Limb (tissue), 2 donors: ENCODE measurements around the gene CCL4.
"Not testable (repeated sequence)": the region's sequence is repeated elsewhere in the genome, so short reads cannot be mapped to it uniquely, and the experiment has no call there.

Experiments used
- DNase-seq, 2 donors: peaks; one replicate each; pipeline ENCODE4 v3.0.0-alpha.2; 2016; ENCODE audit errors: extremely low spot score in 2 of 2

The CCL4 gene

DNA sequence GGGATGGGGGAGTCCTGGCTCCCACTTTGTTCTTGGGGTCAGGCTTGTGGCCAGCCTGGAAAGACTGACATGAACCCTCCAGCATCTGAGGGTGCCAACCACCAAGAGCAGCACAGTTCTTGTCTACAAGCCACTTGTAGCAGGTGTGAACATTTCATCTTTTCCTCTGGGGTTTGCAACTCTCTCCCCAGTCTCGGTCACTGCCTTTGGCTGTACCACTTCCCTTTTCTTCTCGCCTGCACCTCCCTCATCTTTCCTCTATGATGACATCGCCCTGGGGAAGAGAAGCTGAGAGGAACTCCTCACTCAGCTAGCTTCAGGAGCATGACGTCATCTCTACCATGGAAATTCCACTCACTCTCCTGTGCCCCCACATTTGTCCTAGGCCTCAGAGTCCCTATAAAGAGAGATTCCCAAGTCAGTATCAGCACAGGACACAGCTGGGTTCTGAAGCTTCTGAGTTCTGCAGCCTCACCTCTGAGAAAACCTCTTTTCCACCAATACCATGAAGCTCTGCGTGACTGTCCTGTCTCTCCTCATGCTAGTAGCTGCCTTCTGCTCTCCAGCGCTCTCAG lies at the start of gene CCL4:
Gene CCL4 (plus strand): TSS at position 427 of the 575 bp plus-strand sequence. CDS start 79 bp downstream, at position 506.
- not testable (repeated sequence) for DNase-seq

DNA sequence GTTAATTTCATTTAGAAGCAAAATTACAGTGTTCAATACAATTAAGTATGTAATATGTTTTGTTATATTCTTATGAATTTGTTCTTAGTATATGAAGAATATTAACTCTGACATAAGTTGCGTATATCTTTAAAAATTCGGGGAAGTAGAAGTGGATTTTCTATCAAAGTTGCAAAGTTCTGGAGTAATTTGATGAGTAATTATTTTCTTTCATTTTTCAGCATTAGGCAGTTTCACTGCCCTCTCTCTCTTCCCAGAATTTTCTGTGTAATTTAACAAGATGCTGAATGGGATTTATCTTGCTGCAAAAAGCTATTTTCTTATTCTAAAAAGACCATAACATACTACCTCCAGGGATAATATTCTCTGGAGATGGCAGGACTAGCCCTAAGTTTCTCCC lies 48.5 kb upstream of the CCL4 start:
- no peak for DNase-seq

- DNase-seq, result no peak
Observed at GRCh38 chr17:36055921-36056520, 47.6 kb upstream of the CCL4 start.

- no peak for DNase-seq
Observed at GRCh38 chr17:36057911-36058310, 45.7 kb upstream of the CCL4 start.

- no peak for DNase-seq
Observed at GRCh38 chr17:36059406-36059805, 44.2 kb upstream of the CCL4 start.

GRCh38 chr17:36060816-36061215 lies 42.8 kb upstream of the CCL4 start:
- DNase-seq, result no peak

DNA sequence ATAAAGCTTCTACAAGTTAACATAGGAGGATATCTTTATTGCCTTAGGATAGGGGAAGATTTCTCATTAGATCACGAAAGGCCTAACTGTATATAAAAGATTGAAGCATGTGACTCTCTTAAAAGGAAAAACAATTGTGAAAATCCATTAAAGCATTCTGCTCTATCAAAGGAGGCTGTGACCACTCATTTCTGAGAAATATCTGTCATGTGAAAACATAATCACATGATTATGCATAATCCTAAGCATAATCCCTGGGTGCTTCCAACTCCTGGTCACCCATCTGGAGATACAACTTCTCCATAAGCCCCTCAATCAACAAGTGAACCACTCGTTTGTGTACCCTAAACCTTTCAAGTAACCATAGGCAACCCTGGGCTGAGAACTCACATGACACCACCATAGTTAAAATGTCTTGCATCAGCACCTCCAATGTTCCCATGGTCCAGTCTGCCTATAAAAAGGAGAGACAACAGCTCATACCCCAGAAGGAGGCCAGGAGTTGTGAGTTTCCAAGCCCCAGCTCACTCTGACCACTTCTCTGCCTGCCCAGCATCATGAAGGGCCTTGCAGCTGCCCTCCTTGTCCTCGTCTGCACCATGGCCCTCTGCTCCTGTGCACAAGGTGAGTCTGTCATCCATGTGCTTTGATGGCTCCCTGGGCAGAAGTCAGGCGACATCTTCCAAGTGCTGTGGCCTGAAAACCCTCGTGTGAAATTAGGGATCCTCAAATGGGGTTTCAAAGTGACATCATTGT lies 39.7 kb upstream of the CCL4 start, which contains the start of gene CCL18:
Gene CCL18 (plus strand): TSS at position 487 of the 756 bp plus-strand sequence. CDS start 71 bp downstream, at position 558.
- no peak for DNase-seq

DNA sequence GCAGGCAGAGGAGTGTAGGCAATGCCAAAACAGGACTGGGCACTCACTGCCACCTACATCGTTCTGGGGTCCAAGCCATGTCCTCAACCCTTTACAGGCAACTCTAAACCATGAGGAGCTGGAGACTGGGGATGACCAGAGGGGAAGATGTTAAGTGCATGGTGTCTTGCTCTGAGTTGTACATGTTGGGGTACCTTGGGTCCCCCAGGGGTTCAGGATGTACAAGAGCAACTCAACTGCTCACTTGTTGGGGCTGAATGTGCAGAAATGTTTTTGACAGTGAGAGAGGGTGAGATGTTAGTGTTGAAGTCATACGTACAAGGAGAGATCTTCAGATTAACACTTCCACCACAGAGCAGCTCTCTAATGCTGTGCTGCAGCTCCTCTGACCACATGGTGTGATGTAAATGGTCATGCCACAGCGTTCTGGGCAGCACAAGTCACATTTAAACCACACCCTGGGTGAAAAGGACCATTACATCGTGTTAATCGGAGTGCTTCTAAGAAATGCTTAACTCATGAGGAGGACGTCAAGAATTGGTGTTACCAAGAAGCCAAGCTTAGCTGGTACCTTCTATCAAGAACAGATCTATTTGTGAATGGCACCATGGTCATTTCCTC lies 37.2 kb upstream of the CCL4 start:
- DNase-seq, result no peak

DNA sequence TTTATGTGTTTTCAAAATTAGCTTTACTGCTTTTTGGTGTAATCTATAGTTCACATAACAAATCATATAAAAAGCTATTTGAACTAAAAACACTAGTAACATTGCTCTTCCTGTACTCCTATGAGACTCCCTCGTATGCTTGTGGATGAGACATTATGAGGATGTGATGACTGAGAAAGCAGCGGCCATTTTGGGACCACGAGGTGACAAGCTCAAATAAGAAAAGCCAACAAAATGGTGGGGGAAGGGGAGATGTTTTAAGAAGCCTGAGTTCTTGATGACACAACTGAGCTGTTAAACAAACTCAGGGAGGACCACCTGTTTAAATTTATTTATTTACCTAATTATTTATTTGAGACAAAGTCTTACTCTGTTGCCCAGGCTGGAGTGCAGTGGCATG lies 35.1 kb upstream of the CCL4 start:
- no peak for DNase-seq

DNA sequence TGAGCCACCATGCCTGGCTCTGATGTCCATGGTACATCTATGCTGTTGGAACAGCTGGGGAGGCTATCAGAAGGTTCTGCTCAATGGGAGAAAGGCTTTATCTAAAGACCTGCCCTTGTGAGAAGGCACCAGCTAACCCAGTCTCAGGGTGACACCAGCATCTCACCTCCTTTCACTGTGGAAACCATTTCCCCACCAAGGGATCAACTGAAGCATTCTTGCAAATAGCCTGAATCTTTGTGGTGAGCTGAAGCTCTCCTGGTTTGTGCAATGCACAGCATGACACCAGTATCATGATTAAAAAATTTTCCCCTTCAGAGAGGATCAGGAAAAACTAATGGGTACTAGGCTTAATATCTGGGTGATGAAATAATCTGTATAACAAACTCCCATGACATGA lies 34.5 kb upstream of the CCL4 start:
- no peak for DNase-seq

DNA sequence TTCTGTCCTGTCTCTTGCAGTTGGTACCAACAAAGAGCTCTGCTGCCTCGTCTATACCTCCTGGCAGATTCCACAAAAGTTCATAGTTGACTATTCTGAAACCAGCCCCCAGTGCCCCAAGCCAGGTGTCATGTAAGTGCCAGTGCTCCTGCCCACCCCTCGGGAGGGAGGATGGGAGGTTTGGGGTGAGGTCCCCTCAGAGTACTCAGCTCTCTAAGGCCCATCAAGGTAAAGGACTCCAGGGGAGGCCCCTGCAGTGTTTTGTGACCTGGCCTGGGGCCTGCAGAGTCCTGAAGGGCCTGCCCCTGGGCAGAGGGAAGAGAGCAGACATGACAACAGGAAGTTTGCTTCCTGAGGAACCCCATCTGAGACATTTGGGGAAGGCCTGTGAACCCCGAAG lies 33.2 kb upstream of the CCL4 start:
- no peak for DNase-seq

DNA sequence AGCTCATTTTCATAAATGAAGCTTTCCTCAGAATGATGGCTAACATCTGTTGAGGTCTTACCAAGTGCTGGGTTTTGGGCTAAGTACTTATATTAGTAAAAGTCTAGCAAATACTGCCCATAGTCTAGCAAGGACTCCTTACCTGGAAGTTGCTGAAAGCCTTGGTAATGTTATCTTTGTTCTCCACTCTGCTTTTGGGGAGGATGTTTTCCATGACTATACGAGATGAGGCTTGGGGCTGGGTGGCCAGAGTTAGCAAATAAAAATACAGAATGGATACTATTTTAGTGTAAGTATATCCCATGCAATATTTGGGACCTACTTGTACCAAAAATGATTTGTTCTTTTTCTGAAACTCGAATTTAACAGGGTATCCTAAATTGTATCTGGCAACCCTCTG lies 31.9 kb upstream of the CCL4 start:
- no peak for DNase-seq

- DNase-seq, result no peak
Observed at GRCh38 chr17:36072431-36073121, 31.1 kb upstream of the CCL4 start.

DNA sequence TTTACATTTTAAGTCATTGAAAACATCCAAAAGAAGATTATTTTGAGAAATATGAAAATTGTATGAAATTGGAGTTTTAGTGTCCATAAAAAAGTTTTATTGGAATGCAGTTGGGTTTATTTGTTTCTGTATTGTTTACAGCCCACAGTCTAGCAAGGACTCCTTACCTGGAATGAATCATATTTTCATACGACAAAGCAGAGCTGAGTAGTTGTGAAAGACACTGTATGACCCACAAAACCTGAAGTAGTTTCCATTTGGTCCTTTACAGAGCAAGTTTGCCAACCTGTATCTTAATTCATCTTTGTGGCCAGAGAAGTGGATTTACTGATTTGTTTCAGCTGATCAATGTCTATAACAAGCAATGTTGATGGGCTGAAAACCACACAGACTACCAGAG lies 29.3 kb upstream of the CCL4 start:
- DNase-seq, result no peak

DNA sequence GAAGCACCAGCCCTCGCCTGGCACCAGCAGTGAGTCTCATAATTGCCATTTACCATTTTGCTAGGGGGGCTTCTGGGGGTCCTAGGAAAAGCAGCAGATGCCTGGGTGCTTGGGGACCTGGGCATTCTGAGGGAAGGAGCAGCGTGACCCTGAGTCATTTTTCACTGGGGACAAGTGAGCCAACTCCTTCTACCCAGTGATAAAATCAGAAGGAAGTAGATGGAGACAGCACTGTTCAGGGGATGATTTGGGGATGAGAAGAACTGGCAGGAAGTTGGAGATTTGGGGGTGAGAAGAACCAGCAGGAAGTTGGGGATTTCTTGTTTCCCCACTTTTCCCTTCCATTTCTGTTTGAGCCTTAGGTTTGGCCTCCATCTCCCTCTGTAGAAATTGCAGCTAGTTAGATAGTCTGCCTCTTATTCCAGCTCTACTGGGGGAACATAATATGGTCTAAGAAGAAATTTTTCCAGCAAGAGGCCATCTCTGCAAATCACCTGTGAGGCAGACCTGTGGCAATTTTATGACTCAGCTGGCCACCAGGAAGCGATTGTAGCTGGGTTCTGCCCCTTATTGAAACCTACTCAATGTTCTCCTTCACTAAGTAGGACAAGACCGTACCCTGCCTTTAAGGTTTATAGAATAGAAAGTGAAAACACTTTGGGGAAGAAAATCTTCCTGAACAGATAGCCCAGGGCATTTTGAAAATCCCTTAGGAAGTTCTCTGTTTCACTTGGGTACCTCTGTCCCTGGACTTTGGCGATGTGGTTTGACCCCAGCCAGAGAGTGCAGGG lies 21.8 kb upstream of the CCL4 start:
- not testable (repeated sequence) for DNase-seq

GRCh38 chr17:36082482-36083120 lies 21.0 kb upstream of the CCL4 start:
- peak in 1 of 2 donors; percentile 5 for DNase-seq

DNA sequence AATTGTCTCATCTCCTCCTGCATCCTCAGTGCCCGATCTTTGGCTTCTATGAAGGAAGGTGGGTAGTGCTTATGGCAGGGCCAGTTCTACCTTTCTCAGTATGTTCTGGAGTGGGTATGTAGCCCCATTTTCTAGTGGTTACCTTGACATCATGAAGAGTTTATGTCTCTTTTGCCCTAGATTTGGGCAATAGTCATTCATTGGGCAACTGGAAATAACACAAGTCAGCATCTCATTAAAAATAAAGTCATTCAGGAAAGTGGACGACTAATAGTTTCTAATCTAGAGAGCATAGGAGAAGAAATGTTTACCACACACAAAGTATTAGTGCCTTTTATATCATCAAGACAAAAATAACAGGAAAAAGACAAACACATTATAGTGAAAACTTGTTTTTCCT lies 19.9 kb upstream of the CCL4 start:
- DNase-seq, result not testable (repeated sequence)

- DNase-seq, result no peak
Observed at GRCh38 chr17:36085765-36086164, 17.9 kb upstream of the CCL4 start.

GRCh38 chr17:36086791-36087190 lies 16.8 kb upstream of the CCL4 start:
- DNase-seq, result no peak

- not testable (repeated sequence) for DNase-seq
Observed at GRCh38 chr17:36087471-36087870, 16.2 kb upstream of the CCL4 start.
